ENCODE measurements around the gene RBM33. TPM values are rescaled to one million over a fixed set of nuclear protein-coding genes. Genes with fewer than 3 reads are reported as not detected.

The RBM33 gene
- total and polyA plus RNA-seq, 2 of the 13 experiments (the other 11 are each of a cell fraction or from before 2014, with no cell fraction given): 12.4 to 28.9 TPM

GRCh38 chr7:155598810-155599210, 45.7 kb upstream of the RBM33 start (continued):
- TF ChIP-seq MBNL3 (CRISPR knock-in tag; conservative IDR thresholded peaks at IDR 0.05) (no peak), ZNF124 (CRISPR knock-in tag; IDR thresholded peaks at IDR 0.05) (no peak), ISL2 (CRISPR knock-in tag; IDR thresholded peaks at IDR 0.05) (no peak), ZNF883 (CRISPR knock-in tag; IDR thresholded peaks at IDR 0.05; ENCODE audit: not compliant biosample characterization) (no peak), SALL2 (CRISPR knock-in tag; IDR thresholded peaks at IDR 0.05) (no peak), CEBPZ (IDR thresholded peaks at IDR 0.05; ENCODE audit: low read length) (no peak), FOSL2 (CRISPR knock-in tag; IDR thresholded peaks at IDR 0.05) (peak; percentile 48), PCBP1 (IDR thresholded peaks at IDR 0.05; ENCODE audit: borderline replicate concordance, low read depth, low read length) (no peak), KDM4B (CRISPR knock-in tag; IDR thresholded peaks at IDR 0.05) (no peak), ZBTB26 (CRISPR knock-in tag; IDR thresholded peaks at IDR 0.05; ENCODE audit: borderline replicate concordance) (0 out of 2 replicates have a peak, but pooled peaks have one; percentile 38), EED (CRISPR knock-in tag; IDR thresholded peaks at IDR 0.05) (no peak), ZNF792 (CRISPR knock-in tag; IDR thresholded peaks at IDR 0.05) (0 out of 2 replicates have a peak, but pooled peaks have one; percentile 33), ZNF839 (CRISPR knock-in tag; IDR thresholded peaks at IDR 0.05; ENCODE audit: borderline replicate concordance) (no peak), AHR (CRISPR knock-in tag; IDR thresholded peaks at IDR 0.05) (no peak), TAF1 (CRISPR knock-in tag; IDR thresholded peaks at IDR 0.05) (no peak), KMT2A (CRISPR knock-in tag; IDR thresholded peaks at IDR 0.05) (peak; percentile 62; the same call in 1 of the 2 replicates), CCDC6 (CRISPR knock-in tag; IDR thresholded peaks at IDR 0.05) (no peak), ATF4 (CRISPR knock-in tag; IDR thresholded peaks at IDR 0.05) (no peak), THAP7 (CRISPR knock-in tag; IDR thresholded peaks at IDR 0.05) (0 out of 2 replicates have a peak, but pooled peaks have one; percentile 52), MLX (CRISPR knock-in tag; IDR thresholded peaks at IDR 0.05) (no peak), THAP8 (CRISPR knock-in tag; IDR thresholded peaks at IDR 0.05; ENCODE audit: borderline replicate concordance) (no peak), GMEB2 (CRISPR knock-in tag; IDR thresholded peaks at IDR 0.05; ENCODE audit: low read depth) (no peak), RBFOX2 (IDR thresholded peaks at IDR 0.05; ENCODE audit: low read depth, low read length) (no peak)
